ENCODE results near the gene SH3RF3.

DNA sequence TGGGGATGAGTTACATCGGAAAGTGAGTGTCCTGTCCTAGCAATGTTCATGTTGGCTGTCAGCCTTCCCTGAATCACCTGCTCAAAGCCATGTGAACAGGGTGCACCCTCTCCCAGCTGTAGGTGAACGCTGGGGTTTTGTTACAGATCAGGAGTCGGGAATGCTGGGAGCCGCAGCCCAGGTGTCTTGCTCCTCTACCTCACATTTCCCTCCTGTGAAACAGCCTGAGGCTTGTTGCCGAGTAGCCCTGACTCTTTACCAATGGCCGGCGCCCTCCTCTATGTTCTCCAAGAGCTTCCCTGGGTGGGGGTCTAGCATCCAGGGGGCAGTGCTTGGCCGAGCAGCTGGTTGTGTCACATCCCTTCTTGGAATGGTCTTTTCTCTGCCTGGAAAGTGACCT is 164.7 kb downstream of the SH3RF3 start:
- TF ChIP-seq POLR2A (IDR thresholded peaks at IDR 0.05; ENCODE audit: insufficient read depth in 1 of 2, low read depth in 2 of 2, low read length in 2 of 2) (no peak), ZNF567 (CRISPR knock-in tag; IDR thresholded peaks at IDR 0.05; ENCODE audit: borderline replicate concordance) (no peak), ZBTB33 (CRISPR knock-in tag; IDR thresholded peaks at IDR 0.05) (no peak)
